SU-DHL-6 (cell line): Measurements from ENCODE around the gene UBE3C.
"Not testable (repeated sequence)": the region's sequence is repeated elsewhere in the genome, so short reads cannot be mapped to it uniquely, and the experiment has no call there.

Experiments used
- H2AFZ ChIP-seq: fragments of 200-600 bp; sonication (generic); 2 replicates; pipeline ENCODE4 v1.6.1; 2014; ENCODE audit warnings: low read depth, mild to moderate bottlenecking, moderate library complexity, mixed read lengths, antibody characterized with exemption, low read length; ENCODE audit not compliant: severe bottlenecking
- H3F3A ChIP-seq: fragments of 200-600 bp; shearing (Covaris generic); 2 replicates; pipeline ENCODE4 v1.6.0; 2016; ENCODE audit warnings: antibody characterized with exemption, mild to moderate bottlenecking; ENCODE audit not compliant: insufficient read depth
- H3K27ac ChIP-seq: fragments of 200-600 bp; sonication (generic); 2 replicates; pipeline ENCODE4 v1.5.1; 2016; ENCODE audit warnings: low read depth, mild to moderate bottlenecking, low read length, moderate library complexity, mixed read lengths
- H3K27me3 ChIP-seq: fragments of 200-600 bp; sonication (generic), shearing (Covaris generic); 2 replicates; pipeline ENCODE4 v1.6.0; 2014; ENCODE audit warnings: mild to moderate bottlenecking, low read length
- H3K36me3 ChIP-seq: fragments of 200-600 bp; sonication (generic); 2 replicates; pipeline ENCODE4 v1.6.1; 2014; ENCODE audit warnings: mild to moderate bottlenecking, low read length, mixed read lengths
- H3K4me2 ChIP-seq: fragments of 300-600, 200-600 bp; shearing (Covaris generic), sonication (generic); 2 replicates; pipeline ENCODE4 v1.6.0; 2014; ENCODE audit warnings: low read length, low read depth, mild to moderate bottlenecking; ENCODE audit not compliant: poor library complexity, severe bottlenecking
- H3K4me3 ChIP-seq: fragments of 200-600 bp; sonication (generic); 2 replicates; pipeline ENCODE4 v1.5.1; 2014; ENCODE audit warnings: antibody characterized with exemption, low read length, mild to moderate bottlenecking, mixed read lengths; ENCODE audit not compliant: insufficient read depth, poor library complexity, severe bottlenecking
- H3K79me2 ChIP-seq: fragments of 200-600 bp; sonication (generic); 2 replicates; pipeline ENCODE4 v1.6.1; 2014; ENCODE audit warnings: mild to moderate bottlenecking, low read length, moderate library complexity; ENCODE audit not compliant: insufficient read depth
- H3K9ac ChIP-seq: fragments of 200-600 bp; sonication (generic); 2 replicates; pipeline ENCODE4 v1.7.0; 2014; ENCODE audit warnings: mild to moderate bottlenecking, low read length
- H3K9me2 ChIP-seq: fragments of 200-600 bp; sonication (generic); replicated peaks from 2 replicates; pipeline ENCODE4 v1.6.1; 2014; ENCODE audit warnings: low read length; ENCODE audit not compliant: insufficient read depth
- H3K9me3 ChIP-seq: fragments of 200-600 bp; sonication (generic); 2 replicates; pipeline ENCODE4 v1.6.1; 2014; ENCODE audit warnings: low read length, mixed read lengths; ENCODE audit not compliant: insufficient read depth
- H4K20me1 ChIP-seq: fragments of 200-600 bp; sonication (generic); 2 replicates; pipeline ENCODE4 v1.6.1; 2014; ENCODE audit warnings: low read depth, mild to moderate bottlenecking, antibody characterized with exemption, low read length, moderate library complexity, mixed read lengths
- CTCF ChIP-seq: fragments of 200-600 bp; sonication (generic); IDR thresholded peaks from one replicate; pipeline ENCODE4 v1.5.1; 2017; ENCODE audit warnings: antibody characterized with exemption, mild to moderate bottlenecking, low read length, moderate library complexity; ENCODE audit not compliant: insufficient read depth, poor library complexity, severe bottlenecking
- EZH2phosphoT487 ChIP-seq: fragments of 200-600 bp; sonication (generic), shearing (Covaris generic); conservative IDR thresholded peaks from 2 replicates; pipeline ENCODE4 v1.6.1; 2018; ENCODE audit warnings: mild to moderate bottlenecking, antibody characterized with exemption, low read length, moderate library complexity, mixed read lengths

UBE3C gene

GRCh38 chr7:157272351-157273207 lies 133.9 kb downstream of the UBE3C start:
- no peak overlapping the region for H3K9ac ChIP-seq
- no peak overlapping the region for H3K4me2 ChIP-seq
- no peaks in the 10 kb centered on the region for H3F3A ChIP-seq
- no peaks in the 10 kb centered on the region for H3K79me2 ChIP-seq
- H3K27me3 ChIP-seq = no peaks in the 10 kb centered on the region
- H4K20me1 ChIP-seq = no peaks in the 10 kb centered on the region
- H3K9me2 ChIP-seq = no peaks in the 10 kb centered on the region
- no peaks in the 10 kb centered on the region for H3K9me3 ChIP-seq
- H3K4me3 ChIP-seq = no peak overlapping the region
- no peaks in the 10 kb centered on the region for H3K36me3 ChIP-seq
- H3K27ac ChIP-seq = no peak overlapping the region
- H2AFZ ChIP-seq = no peak overlapping the region
- TF ChIP-seq EZH2phosphoT487 = no peak
- TF ChIP-seq CTCF = no peak

- Histone ChIP-seq H3K79me2 (no peaks in the 10 kb centered on the region), H3K9ac (no peak overlapping the region), H2AFZ (no peak overlapping the region), H3K4me3 (no peak overlapping the region), H4K20me1 (no peaks in the 10 kb centered on the region), H3K9me3 (no peaks in the 10 kb centered on the region), H3K9me2 (no peaks in the 10 kb centered on the region), H3K36me3 (no peaks in the 10 kb centered on the region), H3F3A (no peaks in the 10 kb centered on the region), H3K4me2 (no peak overlapping the region), H3K27ac (no peak overlapping the region), H3K27me3 (no peaks in the 10 kb centered on the region)
- peak; percentile 87 for TF ChIP-seq CTCF
- no peak for TF ChIP-seq EZH2phosphoT487
Measured at GRCh38 chr7:157273208-157274093, 134.7 kb downstream of the UBE3C start.

- H3K9me3 ChIP-seq, H3K36me3 ChIP-seq, H3K4me2 ChIP-seq, H2AFZ ChIP-seq, H3K27ac ChIP-seq, H3K4me3 ChIP-seq, H4K20me1 ChIP-seq, H3F3A ChIP-seq, H3K79me2 ChIP-seq, H3K27me3 ChIP-seq, H3K9ac ChIP-seq, H3K9me2 ChIP-seq: not testable (repeated sequence)
Measured at GRCh38 chr7:157274094-157274634, 135.4 kb downstream of the UBE3C start.
